Anterior cingulate cortex (tissue), 58 donors: ENCODE measurements around the gene LHX6.

Source experiments
- DNase-seq, 58 donors: peaks; one replicate each; lab custom pipeline; 2025; lab: John Stamatoyannopoulos, UW

The LHX6 gene

DNA sequence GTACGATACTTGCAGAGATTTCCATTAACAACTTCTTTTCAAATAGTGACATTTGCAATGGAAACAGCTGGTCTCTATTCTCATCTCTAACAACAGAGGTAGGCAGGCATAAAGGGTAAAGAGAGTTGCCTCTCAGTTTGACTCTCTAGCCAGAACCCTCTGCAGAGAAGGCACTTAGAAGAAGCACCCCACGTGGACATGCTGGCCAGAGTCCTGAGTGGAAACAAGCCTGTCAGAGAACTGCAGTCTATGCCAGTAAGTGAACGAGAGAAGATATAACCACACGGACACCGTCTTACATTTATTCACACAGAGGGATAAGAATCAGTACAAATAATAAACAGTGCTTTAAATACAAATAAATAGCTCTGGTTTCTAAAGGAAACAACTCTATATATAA lies 11.0 kb upstream of the LHX6 start:
- DNase-seq = peak in 2 of 58 donors; percentile 19 to 46

DNA sequence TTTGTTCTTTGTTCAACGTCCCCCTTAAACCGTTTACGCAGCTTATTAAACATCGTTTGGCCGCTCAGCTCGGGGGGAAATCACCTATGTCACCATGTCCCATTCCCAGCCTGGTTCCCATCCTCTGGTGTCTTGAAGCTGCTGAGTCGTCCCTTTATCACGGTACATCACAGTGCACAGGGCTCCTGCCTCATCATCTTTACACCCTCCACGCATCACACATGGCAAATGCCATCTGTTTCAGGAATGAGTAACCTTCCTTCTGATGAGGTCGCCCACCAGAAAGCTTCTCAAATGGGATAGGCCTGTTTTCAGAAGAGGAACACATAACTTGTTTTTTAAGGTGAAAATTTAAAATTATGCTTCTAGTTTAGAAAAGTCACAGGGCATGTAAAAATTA lies 7.9 kb upstream of the LHX6 start:
- no peak for DNase-seq

DNA sequence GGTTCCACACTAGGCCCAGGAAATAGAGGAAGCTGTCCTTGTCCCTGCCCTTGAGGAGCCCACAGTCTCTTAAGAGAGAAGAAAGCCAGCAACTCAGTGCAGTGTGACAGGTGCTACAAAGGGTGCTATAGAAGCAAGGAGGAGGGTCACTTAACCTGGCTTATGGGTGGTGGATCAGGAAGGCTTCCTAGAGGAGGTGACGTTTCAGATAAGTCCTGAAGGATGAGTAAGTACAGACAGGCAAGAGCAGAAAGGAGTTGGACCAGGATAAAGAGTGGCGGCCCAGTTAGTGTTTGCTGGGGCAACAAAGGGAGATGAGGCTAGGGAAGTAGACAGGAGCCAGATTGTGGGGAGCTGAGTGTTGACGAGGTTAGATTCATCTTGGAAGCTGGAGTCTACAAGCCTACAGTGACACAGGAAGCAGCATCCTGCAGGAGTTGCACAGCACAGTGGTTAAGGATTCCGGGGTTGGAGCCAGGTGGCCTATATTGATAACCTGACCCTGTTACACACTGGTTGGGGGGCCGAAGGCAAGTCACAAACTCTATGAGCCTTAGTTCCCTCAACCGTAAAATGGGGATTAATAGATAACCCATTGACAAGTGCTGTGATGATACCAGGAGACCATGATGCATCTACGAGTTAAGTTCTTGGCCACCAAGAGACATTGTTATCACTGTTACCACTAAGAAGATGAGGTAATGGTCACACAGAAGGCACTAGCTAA lies 5.4 kb upstream of the LHX6 start:
- DNase-seq = no peak

DNA sequence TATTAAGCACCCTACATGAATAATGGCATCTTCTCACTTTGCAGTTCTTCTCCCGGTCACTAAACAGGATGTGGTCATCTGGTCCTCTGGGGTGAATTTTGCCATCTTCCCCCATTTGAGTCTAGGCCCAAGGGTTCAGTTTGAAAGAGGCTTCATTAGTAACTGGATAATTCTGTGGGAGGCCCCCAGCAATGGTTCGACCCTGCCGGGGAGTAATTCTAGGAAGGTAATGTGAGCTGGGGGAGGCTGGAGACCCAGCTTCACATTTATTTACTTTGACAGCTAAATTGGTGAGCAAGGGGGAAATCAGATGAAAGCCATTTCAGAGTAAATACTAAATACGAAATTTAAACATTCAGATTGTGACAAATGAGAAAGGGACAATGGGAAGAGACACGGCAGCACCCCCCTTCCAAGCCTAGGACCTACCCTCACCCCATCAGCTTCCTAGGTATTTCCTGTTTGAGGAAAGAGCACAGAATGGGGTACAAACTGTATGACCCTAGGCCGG lies 4.1 kb upstream of the LHX6 start:
- DNase-seq = no peak

DNA sequence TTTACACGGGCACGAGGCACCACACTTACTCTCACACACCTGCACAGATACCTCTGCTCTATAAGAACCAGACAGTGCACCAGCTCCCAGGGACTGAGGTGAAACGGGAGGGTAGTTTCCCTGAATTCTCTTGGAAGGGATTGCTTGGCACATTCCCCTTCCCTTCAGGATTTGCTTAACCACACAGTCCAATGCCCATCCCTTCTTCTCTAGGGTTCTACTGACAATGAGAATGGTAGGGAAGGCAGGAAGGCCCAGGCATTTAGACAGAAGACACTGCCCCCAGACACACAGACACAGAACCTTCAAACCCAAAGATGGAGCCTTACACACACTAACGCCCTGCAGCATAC lies 704 bp upstream of the LHX6 start:
- no peak for DNase-seq

DNA sequence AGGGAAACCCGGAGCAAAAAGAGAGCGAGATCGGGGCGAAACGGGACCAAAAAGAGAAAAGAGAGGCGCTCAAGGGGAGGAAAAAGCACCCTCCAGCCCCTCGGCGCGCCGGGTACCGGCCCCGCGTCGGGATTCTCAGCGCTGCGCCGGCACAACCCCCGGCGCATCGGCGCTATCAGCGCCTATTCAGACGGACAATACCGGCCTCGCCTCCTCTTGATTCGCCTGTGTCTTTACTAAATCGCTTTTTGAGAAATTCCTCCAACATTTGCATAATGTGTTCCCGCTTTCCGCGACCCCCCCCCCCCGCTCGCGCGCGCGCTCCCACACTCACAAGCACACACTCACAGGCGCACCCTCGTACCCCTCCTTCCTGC lies 578 bp downstream of the LHX6 start:
- DNase-seq = no peak

DNA sequence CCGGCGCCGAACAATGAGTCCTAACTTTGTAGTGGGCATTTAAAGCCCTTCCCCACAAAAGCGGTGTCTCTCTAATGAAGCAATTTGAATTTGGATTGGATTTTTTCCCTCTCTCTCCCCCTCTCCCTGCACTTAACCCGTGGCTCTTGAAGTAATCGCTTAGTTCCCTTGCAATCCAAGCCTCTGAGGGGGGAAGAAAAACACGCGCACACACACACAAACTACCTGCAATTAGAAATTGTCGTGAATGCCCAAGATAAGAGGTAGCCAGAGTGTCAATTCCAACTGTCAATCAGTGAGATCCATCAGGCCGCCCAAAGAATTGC lies 1.2 kb downstream of the LHX6 start:
- DNase-seq = no peak

DNA sequence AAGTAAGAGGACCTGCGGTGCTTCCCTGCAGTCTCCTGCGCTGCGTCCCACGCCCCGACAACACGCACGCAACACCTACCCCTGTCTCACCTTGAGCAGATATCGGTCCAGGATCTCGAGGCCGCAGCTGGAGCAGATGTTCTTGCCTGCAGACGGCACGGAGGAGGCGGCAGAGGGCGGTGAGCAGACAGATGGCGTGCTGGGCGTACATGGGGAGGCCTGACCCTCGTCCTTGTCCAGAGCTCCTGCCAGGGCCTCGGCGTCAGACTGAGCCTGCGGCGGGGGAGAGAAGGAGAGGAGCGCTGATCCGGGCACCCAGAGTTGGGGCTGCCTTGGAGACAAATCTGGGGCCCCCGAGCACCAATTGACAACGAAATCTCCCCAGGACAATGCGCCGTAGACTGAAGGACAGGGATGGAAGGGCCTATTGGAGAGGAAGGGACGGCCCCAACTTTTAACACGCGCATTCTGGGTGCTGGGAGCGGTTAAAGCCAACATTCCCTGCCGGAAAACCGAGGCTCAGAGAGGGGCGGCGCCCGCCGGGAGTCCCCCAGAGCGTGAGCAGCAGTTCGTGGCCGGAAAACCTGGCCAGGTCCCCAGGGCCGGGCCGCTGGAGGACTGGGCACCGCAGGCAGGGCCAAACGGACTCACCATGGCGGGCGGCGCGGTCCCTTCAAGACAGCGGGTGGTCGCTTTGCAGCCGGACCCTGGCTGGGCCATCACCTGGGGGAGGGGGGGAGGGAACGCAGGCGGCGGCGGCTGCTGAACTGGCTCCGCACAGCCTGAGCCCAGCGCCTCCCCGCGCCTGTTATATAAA lies 1.8 kb downstream of the LHX6 start:
- no peak for DNase-seq

DNA sequence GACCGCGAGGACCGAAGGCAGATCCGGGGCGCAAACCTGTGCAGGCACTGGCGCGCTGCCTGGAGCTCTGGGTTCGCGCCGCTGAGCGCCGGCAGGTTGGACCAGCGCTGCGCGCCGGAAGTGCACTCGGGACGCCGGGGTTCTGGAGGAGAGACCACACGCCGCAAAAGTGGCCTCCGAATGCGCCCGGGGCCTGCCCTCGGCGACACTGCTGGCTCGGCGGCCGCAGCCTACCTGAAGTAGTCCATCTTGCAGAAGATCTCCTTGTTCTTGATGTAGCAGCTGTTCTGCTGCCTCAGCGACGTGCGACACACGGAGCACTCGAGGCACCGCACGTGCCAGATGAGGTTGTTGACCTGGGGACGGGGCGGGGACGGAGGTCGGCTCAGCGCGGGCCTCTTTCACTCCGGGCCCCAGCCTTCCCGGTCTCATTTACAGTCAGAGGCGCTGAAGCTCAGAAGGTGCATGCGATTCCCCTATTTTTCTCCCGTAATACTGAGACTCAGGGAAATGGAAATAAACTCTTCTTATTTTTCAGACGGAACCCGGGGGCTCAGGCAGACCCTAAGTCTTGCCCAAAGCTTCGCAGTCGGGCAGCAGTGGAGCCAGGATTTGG lies 2.5 kb downstream of the LHX6 start:
- no peak for DNase-seq

DNA sequence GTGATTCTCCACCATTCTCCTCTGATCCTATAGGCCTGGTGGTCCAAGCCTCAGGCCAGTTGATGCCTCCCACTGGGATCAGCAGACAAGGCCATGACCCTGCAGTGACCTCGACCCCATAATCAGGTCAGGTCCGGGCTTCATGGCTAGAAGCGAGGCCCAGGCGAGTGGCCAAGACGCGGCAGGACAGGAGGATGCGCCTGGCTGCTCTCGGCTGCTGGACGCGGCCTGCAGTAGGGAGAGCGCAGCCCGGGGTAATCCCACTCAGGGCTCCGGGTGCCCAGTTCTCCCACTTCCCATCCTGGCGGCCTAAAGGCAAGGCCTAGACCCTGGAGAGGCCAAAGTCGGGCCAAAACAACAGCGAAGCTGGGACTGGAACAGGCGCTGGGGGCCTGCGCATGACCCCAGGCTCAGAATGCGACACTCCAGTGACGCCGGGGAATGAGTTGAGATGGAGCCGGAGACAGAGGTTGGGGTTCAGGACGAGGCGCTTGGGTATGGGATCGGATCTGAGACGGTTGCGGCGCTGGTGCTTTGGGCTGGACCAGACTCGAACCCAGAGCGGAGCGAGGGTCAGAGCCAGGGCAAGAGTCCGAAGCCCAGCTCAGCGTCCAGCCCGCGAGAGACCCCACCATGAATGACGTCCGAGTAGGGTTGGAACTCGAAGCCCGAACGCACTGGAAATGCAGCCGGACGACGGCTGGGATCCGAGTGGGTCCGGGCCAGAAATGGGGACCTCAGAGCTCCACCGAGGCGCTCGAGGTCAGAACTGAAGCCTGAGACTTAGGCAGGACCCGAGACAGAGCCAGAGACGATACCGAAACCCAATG lies 3.2 kb downstream of the LHX6 start:
- no peak for DNase-seq

DNA sequence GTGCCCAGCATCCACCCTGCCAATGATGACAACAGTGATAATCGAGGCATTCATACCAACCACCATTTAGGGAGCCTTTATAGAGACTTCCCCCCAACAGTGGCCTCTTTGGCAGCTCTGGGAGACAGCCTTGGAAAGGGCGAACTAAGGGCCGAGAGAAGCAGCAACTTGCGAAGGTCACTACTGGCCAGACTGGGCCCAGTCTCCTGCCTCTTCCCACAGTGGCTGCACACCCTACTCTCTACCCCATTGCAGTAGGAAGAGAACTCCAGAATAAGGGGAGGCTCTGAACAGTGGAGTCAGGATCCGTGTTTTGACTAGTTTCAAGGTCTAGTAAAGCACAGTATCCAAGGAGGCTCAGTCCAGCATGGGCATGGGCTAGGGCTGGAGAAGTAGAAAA lies 5.3 kb downstream of the LHX6 start:
- no peak for DNase-seq

DNA sequence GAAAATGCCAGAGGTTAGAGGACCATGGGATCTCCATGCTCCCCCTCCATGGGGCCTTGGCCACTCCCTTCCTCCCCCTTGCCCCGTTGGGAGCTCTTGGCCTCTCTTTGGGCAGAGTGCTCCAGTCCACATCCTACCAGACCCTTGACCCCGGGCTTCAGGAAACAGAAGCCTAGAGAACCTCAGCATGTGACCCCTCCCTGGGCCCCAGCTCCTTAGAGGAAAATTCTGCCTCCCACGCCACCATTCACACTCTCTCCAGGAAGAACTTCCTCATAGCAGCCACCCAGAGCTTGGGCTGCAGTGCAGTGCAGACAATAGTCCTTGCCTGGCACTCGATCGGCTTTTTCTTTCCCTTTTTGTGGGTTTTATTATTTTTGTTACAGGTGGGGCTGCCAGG lies 6.0 kb downstream of the LHX6 start:
- DNase-seq = no peak

DNA sequence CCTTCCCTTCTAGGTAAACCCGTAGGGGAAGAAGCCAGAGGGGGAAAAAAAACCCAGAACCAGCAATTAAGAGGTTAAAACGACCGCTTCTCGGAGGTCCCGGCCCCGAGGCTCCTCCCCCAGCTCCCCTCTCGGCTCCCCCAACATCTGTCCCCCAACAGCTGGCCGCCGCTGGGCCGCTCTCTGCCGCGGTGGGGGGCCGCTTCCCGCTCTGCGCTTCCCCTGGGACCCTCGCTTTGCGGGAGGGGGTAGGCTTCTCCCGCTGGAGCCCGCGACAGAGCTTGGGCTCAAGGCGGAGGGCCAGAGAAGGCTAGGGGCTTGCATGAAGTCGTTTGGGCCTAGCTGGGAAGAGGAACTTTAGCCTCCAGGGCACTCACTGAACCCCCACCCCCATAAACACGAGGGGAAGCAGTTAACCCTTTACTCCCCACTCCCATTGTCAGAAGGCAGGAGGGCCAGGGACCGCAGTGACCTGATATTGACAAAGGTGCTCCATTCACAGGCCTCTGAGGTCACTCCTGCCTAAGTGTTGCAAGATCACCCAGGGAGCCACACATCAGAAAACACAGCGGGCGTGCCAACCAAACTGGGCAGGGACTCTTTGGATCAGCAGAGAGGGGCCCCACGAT lies 7.5 kb downstream of the LHX6 start:
- no peak for DNase-seq

DNA sequence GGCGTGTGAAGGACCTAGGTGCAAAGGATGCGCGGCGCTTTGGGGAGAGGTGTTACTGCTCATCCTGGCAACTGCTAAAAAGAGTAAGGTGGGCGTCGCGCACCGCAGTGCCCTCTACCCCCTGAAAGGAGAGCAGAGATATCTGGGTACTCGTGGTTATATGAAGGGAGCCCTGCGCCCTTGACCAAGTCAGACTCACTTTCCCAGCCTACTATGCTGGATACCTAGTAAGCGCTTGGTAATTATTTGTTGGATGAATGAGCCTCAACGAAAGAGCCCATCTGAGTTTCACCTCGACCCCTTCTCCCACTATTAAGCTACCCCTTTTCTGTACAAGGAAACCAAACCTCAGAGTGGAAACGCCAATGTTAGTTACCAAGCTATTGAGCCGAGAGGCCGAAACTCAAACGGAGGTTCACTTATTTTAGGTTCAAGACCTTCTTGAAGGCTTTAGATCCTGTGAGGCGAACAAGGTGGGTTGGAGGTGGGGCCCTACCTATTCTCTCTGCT lies 8.0 kb downstream of the LHX6 start:
- DNase-seq = no peak

DNA sequence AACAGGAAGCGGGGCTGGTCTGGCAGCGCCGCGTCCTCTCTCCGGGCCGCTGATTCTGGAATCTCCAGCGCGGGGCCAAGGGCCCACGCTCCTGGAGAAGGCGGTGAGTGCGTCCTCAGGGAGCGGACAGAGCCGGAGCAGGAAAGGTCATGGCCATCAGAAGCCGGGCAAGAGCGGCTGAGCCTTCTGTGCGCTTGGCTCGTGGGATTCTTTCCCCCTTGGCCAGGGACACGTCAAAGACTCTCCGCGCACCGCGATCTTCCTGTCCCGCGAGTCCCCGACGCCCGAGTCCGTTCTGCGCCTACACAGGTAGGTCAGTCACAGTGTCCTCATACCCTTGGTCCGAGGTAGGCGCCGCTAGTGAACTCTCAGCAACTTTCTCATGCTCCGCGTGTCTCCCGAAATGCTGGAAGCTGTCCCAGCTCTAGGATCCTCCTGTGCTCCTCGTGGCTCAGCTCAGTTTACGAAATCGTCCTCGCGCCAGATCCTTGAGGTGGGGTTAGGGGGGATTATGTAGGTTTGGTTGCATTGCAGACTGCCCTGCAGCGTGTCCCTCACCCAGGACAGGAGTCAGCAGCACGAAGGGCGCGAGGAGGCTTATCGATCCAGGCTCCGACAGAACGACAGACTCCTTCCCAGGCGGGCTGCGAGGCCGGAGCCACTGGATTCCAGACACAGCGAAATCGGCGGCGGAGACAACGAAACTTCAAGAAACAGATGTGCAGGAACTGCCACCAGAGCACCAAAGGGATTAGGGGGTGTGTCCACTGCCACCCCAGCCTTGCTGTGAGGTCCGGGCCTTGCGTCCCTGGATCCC lies 8.7 kb downstream of the LHX6 start:
- DNase-seq = no peak

DNA sequence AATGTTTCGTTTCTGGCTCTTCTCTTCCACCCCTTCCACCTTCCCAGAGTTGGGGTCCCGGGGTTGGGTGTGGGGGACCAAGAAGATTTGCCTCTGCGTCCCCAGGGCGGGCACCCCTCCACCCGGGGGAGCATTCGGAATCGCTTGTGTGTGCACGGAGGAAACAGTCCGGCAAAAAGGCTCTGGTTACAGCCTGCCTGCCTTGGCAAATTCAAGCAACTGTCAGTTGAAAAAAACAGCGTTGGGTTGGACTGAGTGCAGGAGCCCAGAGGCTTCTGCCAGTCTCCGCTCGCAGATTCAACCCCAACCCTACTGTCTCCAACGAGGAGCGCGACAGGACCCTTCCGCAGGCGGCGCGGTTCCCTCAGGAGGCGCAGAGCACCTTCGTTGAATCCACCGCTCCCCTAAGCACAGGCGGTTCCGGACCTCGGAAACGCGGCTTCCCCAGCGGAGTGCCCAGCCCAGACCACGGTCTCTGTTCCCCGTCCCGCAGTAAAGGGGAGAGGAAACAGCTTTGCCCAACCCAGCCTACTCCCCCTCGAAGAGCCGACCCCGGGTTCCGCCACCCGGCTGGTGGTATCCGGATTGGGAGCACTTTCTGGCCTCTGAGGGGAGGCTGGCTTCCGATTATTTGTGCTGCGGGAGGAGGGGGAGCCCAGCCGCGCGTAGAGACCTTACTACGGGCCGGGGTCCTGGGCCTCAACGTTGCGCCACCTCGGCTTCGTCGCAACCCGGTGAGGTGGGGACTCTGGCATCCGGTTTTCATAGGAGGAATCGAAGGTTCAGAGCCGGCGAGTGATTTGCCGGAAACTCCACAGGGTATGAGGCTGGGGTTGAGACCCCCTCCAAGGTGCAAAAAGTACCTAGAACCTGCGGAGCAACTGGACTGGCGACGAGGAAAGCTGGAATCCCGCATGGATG lies 9.6 kb downstream of the LHX6 start:
- no peak for DNase-seq

DNA sequence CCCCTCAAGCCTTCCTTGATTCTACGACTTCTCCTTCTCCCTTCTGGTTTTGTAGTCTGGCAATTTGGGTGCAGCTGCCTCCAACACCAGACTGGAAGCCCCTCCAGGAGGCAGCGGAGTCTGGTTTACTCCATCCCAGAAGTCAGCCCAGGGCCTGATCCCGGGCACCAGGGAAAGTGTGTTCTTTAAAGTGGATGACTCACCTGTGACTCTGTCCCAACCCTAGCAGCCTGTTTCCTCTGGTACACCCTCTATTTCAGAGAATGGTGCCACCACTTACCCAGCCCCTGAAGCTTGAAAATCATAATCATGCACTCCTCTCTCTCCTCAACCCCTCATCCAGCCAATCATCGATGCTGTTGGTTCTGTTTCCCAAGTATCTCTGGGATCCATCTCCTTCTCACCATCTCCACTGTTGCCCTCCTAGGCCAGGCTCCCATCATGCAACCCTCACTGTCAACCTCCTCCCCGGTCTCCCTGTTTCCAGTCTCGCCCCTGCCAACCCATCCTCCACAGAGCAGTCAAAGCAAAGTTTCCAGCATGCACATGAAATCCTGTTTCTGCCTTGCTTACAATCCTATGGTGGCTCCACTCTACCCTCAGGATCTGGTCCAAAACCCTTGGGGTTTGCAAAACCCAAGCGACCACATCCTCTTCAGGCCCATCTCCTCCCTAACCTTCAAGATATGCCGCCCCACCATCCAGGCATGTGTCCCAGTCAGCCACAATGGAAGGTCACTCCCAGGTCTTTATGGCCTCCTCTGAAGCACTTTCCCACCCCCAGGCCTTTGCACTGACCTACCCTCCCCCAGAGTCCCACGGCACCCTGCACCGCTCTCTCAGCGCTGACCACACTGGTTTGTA lies 10.5 kb downstream of the LHX6 start:
- DNase-seq = no peak
